ENCODE measurements around the gene GSK3A. TPM values are rescaled to one million over a fixed set of nuclear protein-coding genes. Genes with fewer than 3 reads are reported as not detected.

Gene GSK3A
- total and polyA plus RNA-seq, 9 of the 15 experiments (the other 6 are each of a cell fraction or from before 2014, with no cell fraction given): 0.62 to 90.7 (median 33.3) TPM

DNA sequence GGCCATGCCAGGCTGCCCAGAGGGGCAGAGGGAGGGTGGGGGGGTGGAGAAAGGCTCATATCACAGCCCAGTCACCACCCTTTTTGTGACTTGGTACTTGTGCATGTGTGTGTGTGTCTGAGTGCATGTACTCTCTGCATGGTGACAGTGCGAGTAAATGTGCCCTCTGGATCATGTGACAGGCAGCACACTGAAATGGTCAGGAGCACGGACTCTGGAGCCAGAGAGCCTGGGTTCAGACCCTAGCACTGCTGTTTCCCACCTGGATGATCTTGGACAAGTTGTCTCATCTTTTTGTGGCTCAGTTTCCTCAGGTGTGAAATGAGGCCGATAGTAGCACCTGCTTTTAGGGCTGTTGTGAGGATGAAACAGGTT is 28.6 kb upstream of the GSK3A start:
- intact Hi-C loops (cut with micrococcal nuclease): no loop called here
- Histone ChIP-seq H3K4me3 (no peak overlapping the region), H3K79me2 (ENCODE audit: control insufficient read depth, insufficient read depth, low read length) (peaks cover 32% of the 10 kb centered on the region), H3K9me3 (replicated peaks; ENCODE audit: control insufficient read depth, insufficient read depth, low read depth, low read length) (no peaks in the 10 kb centered on the region), H3K27ac (ENCODE audit: extremely low read depth, low read depth, low read length) (peak overlapping the region; percentile 91), H3K4me1 (replicated peaks in 1 of 2; ENCODE audit: control insufficient read depth in 2 of 2, insufficient read depth in 2 of 2, low read length in 2 of 2) (peaks cover 17 to 56% of the 10 kb centered on the region in 2 experiments), H3K27me3 (ENCODE audit: control insufficient read depth in 2 of 2, insufficient read depth in 2 of 2, low read length in 2 of 2) (no peaks in the 10 kb centered on the region), H2AFZ (ENCODE audit: low read depth, low read length) (no peak overlapping the region), H3K9ac (ENCODE audit: insufficient read depth in 1 of 2, low read depth in 2 of 2, low read length in 2 of 2) (peak overlapping the region; percentile 17 to 99), H3K4me2 (ENCODE audit: insufficient read depth, low read length) (peak overlapping the region; percentile 96; the same call in 1 of the 2 replicates), H4K20me1 (replicated peaks; ENCODE audit: control insufficient read depth, insufficient read depth, low read length) (no peaks in the 10 kb centered on the region), H3K36me3 (ENCODE audit: control insufficient read depth, insufficient read depth, low read length) (peaks cover 46% of the 10 kb centered on the region), H3K9me1 (ENCODE audit: control insufficient read depth, insufficient read depth, low read length) (no peaks in the 10 kb centered on the region)
- ATAC-seq: no peak
- 87% methylated on average over 3 of the region's 3 CpGs for WGBS (ENCODE audit: insufficient coverage, low coverage, missing lambda C conversion rate)
- TF ChIP-seq ILK (tag; IDR thresholded peaks at IDR 0.05; ENCODE audit: borderline replicate concordance, low read depth) (no peak), SREBF2 (CRISPR knock-in tag; IDR thresholded peaks at IDR 0.05) (no peak), TAF9B (IDR thresholded peaks at IDR 0.05; ENCODE audit: partially characterized antibody) (no peak), CBX5 (IDR thresholded peaks at IDR 0.05; ENCODE audit: borderline replicate concordance, low read depth) (no peak)
- TF ChIP-seq, protein P1, sequence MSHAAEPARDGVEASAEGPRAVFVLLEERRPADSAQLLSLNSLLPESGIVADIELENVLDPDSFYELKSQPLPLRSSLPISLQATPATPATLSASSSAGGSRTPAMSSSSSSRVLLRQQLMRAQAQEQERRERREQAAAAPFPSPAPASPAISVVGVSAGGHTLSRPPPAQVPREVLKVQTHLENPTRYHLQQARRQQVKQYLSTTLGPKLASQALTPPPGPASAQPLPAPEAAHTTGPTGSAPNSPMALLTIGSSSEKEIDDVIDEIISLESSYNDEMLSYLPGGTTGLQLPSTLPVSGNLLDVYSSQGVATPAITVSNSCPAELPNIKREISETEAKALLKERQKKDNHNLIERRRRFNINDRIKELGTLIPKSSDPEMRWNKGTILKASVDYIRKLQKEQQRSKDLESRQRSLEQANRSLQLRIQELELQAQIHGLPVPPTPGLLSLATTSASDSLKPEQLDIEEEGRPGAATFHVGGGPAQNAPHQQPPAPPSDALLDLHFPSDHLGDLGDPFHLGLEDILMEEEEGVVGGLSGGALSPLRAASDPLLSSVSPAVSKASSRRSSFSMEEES (CRISPR knock-in tag; IDR thresholded peaks at IDR 0.05): peak; percentile 21
- BruUV-seq (replicated peaks): no TSS peak
- DNase-seq (ENCODE audit: extremely low read depth in 1 of 4, low spot score in 3 of 4): no peak
- FAIRE-seq: no peak
- CTCF ChIA-PET (ENCODE audit: low intra/inter-chr PET ratio): no interaction called here
- in situ Hi-C loops (cut with MboI): no loop called here
- POLR2A ChIA-PET: interaction anchor here (1.5 to 2.9 kb wide), 4 partner anchors 9 to 24 kb away, joined by 4 to 16 read pairs (median 8); no protein-coding TSS in a partner anchor
